ENCODE measurements around the gene SRP9.
"Not testable (repeated sequence)": the region's sequence is repeated elsewhere in the genome, so short reads cannot be mapped to it uniquely, and the experiment has no call there.

SRP9 gene

DNA sequence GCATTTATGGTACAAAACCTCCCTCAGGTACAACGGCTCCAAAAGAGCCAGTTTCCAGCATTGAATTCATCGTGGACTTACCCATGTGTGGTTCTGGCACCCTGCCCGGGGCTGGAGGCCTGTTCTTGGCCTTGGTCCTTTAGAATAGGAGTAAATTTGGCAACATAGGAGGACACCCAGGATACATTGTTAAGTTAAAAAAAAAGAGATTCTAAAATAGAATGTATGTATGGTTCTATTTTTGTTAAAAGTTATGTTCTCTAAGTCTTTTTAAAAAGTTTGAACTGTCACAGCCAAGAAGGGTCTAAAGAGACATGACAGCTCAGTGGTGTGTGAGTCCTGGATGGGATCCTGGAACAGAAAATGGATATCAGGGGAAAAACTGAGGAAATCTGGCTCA, 58.2 kb downstream of the SRP9 start:
- DNase-seq, result peak in 7 of 51 donors; percentile 9 to 52 (median 33)

GRCh38 chr1:225836296-225836695, 58.7 kb downstream of the SRP9 start:
- not testable (repeated sequence) for DNase-seq

- DNase-seq, result no peak
These were observed 61.2 kb downstream of the SRP9 start for GRCh38 chr1:225838793-225839192.
